Osteocyte (in vitro differentiated cells): Measurements from ENCODE around the gene FGF1. TPM values are rescaled to one million over a fixed set of nuclear protein-coding genes. Genes with fewer than 3 reads are reported as not detected.

Experiments
- DNase-seq: peaks from one replicate; pipeline ENCODE4 v3.0.0; 2021; ENCODE audit warnings: mixed read lengths; ENCODE audit not compliant: unreplicated experiment; ENCODE audit errors: extremely low spot score
- H3K27ac Mint-ChIP-seq: one replicate; pipeline ENCODE4 v1.8.0; 2021; ENCODE audit warnings: mild to moderate bottlenecking, mixed read lengths; ENCODE audit not compliant: unreplicated experiment
- H3K27me3 Mint-ChIP-seq: one replicate; pipeline ENCODE4 v1.8.0; 2021; ENCODE audit warnings: mixed read lengths; ENCODE audit not compliant: unreplicated experiment
- H3K36me3 Mint-ChIP-seq: one replicate; pipeline ENCODE4 v1.8.0; 2021; ENCODE audit warnings: mixed read lengths; ENCODE audit not compliant: unreplicated experiment
- H3K4me1 Mint-ChIP-seq: one replicate; pipeline ENCODE4 v1.8.0; 2021; ENCODE audit warnings: mixed read lengths; ENCODE audit not compliant: unreplicated experiment
- H3K4me3 Mint-ChIP-seq: one replicate; pipeline ENCODE4 v1.8.0; 2021; ENCODE audit warnings: mild to moderate bottlenecking, moderate library complexity, mixed read lengths; ENCODE audit not compliant: unreplicated experiment
- H3K9me3 Mint-ChIP-seq: one replicate; pipeline ENCODE4 v1.8.0; 2021; ENCODE audit warnings: mixed read lengths; ENCODE audit not compliant: unreplicated experiment
- CTCF ChIP-seq: fragments of 200-600 bp; sonication (generic); IDR thresholded peaks from 2 replicates; pipeline ENCODE4 v1.5.0; 2021; ENCODE audit warnings: antibody characterized with exemption, mild to moderate bottlenecking, moderate library complexity
- total RNA-seq: library from RNA; stranded (reverse); gene quantifications from 2 replicates; pipeline ENCODE4 v1.2.1, GENCODE V29; 2021

The FGF1 gene
- total RNA-seq, 1 donor from 2014 or later, result 1.5 TPM

- no peak for DNase-seq
- Mint-ChIP-seq H3K4me1 (peaks cover 19% of the 10 kb centered on the region), H3K36me3 (no peaks in the 10 kb centered on the region), H3K27ac (no peak overlapping the region), H3K4me3 (no peak overlapping the region), H3K9me3 (no peaks in the 10 kb centered on the region), H3K27me3 (peaks cover 8% of the 10 kb centered on the region)
- TF ChIP-seq CTCF, result no peak
These were observed 135.4 kb downstream of the FGF1 start for GRCh38 chr5:142550471-142550870.

- H3K36me3 Mint-ChIP-seq, result no peaks in the 10 kb centered on the region
- peaks cover 25% of the 10 kb centered on the region for H3K4me1 Mint-ChIP-seq
- no peaks in the 10 kb centered on the region for H3K9me3 Mint-ChIP-seq
- TF ChIP-seq CTCF, result no peak
- H3K4me3 Mint-ChIP-seq, result no peak overlapping the region
- H3K27ac Mint-ChIP-seq, result no peak overlapping the region
- no peak for DNase-seq
- peaks cover 8% of the 10 kb centered on the region for H3K27me3 Mint-ChIP-seq
These were observed 136.1 kb downstream of the FGF1 start for GRCh38 chr5:142549834-142550233.

- H3K36me3 Mint-ChIP-seq, result no peaks in the 10 kb centered on the region
- peaks cover 35% of the 10 kb centered on the region for H3K4me1 Mint-ChIP-seq
These were observed 137.1 kb downstream of the FGF1 start for GRCh38 chr5:142548739-142549275.

GRCh38 chr5:142547445-142548380, 138.2 kb downstream of the FGF1 start:
- no peak for TF ChIP-seq CTCF
- Mint-ChIP-seq H3K27ac (no peak overlapping the region), H3K9me3 (no peaks in the 10 kb centered on the region), H3K27me3 (no peaks in the 10 kb centered on the region), H3K4me1 (peaks cover 46% of the 10 kb centered on the region), H3K4me3 (no peak overlapping the region), H3K36me3 (no peaks in the 10 kb centered on the region)
- no peak for DNase-seq

More at GRCh38 chr5:142548739-142549275, 137.1 kb downstream of the FGF1 start:
- H3K27ac Mint-ChIP-seq, result no peak overlapping the region
- TF ChIP-seq CTCF, result peak; percentile 98
- no peaks in the 10 kb centered on the region for H3K9me3 Mint-ChIP-seq
- H3K4me3 Mint-ChIP-seq, result no peak overlapping the region
- DNase-seq, result peak; percentile 90
- H3K27me3 Mint-ChIP-seq, result peaks cover 5% of the 10 kb centered on the region

- Mint-ChIP-seq H3K4me3 (no peak overlapping the region), H3K4me1 (peaks cover 51% of the 10 kb centered on the region), H3K36me3 (no peaks in the 10 kb centered on the region), H3K27me3 (no peaks in the 10 kb centered on the region), H3K27ac (peak overlapping the region; percentile 41), H3K9me3 (no peaks in the 10 kb centered on the region)
- no peak for TF ChIP-seq CTCF
- DNase-seq, result no peak
These were observed 140.1 kb downstream of the FGF1 start for GRCh38 chr5:142545650-142546322.
